Measurements from ENCODE around the gene LYPD6.

DNA sequence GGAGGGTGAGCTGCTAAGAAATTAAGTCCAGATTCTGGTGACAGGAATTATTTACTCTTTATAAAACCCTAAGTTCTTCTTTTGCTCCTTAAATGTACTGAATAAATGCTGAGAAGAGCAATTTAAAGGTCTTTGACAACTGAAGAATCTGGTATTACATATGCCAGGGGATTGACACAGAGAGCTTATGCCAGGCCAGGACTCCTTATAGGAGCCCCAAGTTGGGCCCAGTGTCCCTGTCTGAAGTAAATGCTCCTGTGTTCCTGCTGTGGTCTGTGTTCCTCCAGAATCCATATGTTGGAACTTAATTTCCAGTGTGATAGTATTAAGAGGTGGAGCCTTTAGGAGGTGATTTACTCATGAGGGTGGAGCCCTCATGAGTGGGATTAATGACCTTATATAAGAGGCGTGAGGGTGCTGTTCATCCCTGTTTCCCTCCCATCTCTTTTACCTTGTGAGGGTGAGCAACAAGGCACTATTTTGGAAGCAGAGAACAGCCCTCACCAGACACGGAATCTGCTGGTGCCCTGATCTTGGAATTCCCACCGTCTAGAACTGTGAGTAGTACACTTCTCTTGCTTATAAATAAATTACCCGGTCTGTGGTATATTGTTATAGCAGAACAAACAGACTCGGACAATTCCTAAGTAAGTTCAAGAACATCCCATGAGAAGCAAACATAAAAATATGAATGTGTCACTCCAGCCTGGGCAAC is 39.8 kb downstream of the LYPD6 start:
- TF ChIP-seq POLR2A (IDR thresholded peaks at IDR 0.05) = no peak
- TF ChIP-seq, protein P1, sequence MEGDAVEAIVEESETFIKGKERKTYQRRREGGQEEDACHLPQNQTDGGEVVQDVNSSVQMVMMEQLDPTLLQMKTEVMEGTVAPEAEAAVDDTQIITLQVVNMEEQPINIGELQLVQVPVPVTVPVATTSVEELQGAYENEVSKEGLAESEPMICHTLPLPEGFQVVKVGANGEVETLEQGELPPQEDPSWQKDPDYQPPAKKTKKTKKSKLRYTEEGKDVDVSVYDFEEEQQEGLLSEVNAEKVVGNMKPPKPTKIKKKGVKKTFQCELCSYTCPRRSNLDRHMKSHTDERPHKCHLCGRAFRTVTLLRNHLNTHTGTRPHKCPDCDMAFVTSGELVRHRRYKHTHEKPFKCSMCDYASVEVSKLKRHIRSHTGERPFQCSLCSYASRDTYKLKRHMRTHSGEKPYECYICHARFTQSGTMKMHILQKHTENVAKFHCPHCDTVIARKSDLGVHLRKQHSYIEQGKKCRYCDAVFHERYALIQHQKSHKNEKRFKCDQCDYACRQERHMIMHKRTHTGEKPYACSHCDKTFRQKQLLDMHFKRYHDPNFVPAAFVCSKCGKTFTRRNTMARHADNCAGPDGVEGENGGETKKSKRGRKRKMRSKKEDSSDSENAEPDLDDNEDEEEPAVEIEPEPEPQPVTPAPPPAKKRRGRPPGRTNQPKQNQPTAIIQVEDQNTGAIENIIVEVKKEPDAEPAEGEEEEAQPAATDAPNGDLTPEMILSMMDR (IDR thresholded peaks at IDR 0.05) = no peak
